Measurements from ENCODE around the gene RGS10.
"Not testable (repeated sequence)": the region's sequence is repeated elsewhere in the genome, so short reads cannot be mapped to it uniquely, and the experiment has no call there.

The RGS10 gene

GRCh38 chr10:119466076-119466475 is 76.4 kb downstream of the RGS10 start:
- TF ChIP-seq, protein P1, sequence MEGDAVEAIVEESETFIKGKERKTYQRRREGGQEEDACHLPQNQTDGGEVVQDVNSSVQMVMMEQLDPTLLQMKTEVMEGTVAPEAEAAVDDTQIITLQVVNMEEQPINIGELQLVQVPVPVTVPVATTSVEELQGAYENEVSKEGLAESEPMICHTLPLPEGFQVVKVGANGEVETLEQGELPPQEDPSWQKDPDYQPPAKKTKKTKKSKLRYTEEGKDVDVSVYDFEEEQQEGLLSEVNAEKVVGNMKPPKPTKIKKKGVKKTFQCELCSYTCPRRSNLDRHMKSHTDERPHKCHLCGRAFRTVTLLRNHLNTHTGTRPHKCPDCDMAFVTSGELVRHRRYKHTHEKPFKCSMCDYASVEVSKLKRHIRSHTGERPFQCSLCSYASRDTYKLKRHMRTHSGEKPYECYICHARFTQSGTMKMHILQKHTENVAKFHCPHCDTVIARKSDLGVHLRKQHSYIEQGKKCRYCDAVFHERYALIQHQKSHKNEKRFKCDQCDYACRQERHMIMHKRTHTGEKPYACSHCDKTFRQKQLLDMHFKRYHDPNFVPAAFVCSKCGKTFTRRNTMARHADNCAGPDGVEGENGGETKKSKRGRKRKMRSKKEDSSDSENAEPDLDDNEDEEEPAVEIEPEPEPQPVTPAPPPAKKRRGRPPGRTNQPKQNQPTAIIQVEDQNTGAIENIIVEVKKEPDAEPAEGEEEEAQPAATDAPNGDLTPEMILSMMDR (IDR thresholded peaks at IDR 0.05; ENCODE audit: extremely low read depth, missing control alignments) = no peak
- DNase-seq (ENCODE audit: low spot score) = no peak

GRCh38 chr10:119465085-119465484 is 77.4 kb downstream of the RGS10 start:
- DNase-seq (ENCODE audit: low spot score) = no peak

GRCh38 chr10:119463195-119463594 is 79.3 kb downstream of the RGS10 start:
- DNase-seq (ENCODE audit: low spot score) = not testable (repeated sequence)

More at GRCh38 chr10:119465085-119465484, 77.4 kb downstream of the RGS10 start:
- TF ChIP-seq, protein P1 (IDR thresholded peaks at IDR 0.05; ENCODE audit: extremely low read depth, missing control alignments) = no peak

- TF ChIP-seq, protein P1 (IDR thresholded peaks at IDR 0.05; ENCODE audit: extremely low read depth, missing control alignments) = no peak
- no peak for DNase-seq (ENCODE audit: low spot score)
These were observed 79.7 kb downstream of the RGS10 start for GRCh38 chr10:119462773-119463172.

- peak; percentile 41 for DNase-seq (ENCODE audit: low spot score)
- TF ChIP-seq, protein P1 (IDR thresholded peaks at IDR 0.05; ENCODE audit: extremely low read depth, missing control alignments) = no peak
These were observed 80.6 kb downstream of the RGS10 start for GRCh38 chr10:119461923-119462322.

- DNase-seq (ENCODE audit: low spot score) = no peak
- TF ChIP-seq, protein P1 (IDR thresholded peaks at IDR 0.05; ENCODE audit: extremely low read depth, missing control alignments) = no peak
These were observed 81.1 kb downstream of the RGS10 start for GRCh38 chr10:119461380-119461779.

DNA sequence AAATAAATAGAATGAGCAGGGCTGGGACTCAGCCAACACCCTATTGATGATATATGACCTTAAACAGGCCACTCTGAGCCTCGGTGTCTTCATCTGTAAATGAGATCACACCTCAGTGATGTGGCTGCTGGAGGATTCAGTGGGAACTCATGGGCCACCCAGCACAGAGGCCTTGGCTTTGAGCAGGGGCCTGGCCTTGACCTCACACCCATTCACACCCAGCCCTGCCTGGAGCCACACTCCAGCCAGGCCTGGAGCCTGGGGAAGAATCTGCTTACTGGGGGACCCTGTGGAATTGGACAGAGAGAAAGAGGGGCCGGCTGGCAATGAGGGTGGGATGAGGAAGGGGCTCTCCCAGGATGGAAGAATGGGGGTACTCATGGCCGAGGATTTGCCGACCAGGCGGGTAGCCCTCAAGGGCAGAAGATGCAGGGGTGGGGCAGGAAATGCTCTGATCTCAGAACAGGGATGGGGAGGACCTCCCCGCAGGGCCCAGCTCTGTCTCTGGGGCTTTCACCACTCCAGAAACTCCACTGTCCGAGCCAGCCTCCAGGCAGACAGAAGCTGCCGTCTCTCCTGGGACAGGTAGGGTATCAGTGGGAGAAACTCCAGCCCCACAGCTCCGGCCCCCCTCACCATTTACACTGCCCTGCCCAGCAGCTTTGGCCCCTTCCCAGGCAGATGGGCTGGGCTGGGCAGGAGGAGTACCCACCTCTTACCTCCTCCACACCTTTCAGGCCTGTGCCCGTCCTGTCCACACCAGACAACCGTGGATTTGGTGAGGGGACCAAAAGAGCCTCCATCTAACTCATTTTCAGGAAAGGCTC is 81.9 kb downstream of the RGS10 start:
- no peak for DNase-seq (ENCODE audit: low spot score)
- TF ChIP-seq, protein P1 (IDR thresholded peaks at IDR 0.05; ENCODE audit: extremely low read depth, missing control alignments) = no peak

Measured in GM20000 (cell line).